ENCODE results near the gene C1QL3. TPM values are rescaled to one million over a fixed set of nuclear protein-coding genes. Genes with fewer than 3 reads are reported as not detected.

C1QL3 gene
- total RNA-seq, 1 donor from 2014 or later: 0.28 TPM

DNA sequence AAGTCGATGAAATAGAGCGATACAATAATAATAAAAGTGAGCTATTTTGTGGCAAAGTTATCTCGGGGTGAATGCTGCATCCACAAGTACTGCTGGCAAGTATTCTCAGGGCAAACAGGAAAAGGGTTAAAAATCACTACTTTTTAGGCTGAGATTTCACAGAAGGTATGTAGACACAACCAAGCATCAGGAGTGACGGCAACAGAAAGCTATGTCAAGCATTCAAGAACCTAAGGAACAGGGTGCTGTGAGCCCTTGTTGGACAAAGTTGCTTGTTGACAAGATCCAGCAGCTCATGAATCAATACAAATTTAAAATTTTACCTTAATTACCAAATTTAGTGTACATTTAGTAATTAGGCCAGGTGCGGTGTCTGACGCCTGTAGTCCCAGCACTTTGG lies 41.2 kb upstream of the C1QL3 start:
- Histone ChIP-seq H3K27me3 (no peaks in the 10 kb centered on the region), H4K20me1 (ENCODE audit: low read depth) (no peaks in the 10 kb centered on the region), H2AFZ (replicated peaks) (no peak overlapping the region), H3K27ac (no peak overlapping the region), H3K4me1 (no peaks in the 10 kb centered on the region), H3K9me3 (ENCODE audit: low read depth) (no peaks in the 10 kb centered on the region), H3F3A (ENCODE audit: low read depth) (no peaks in the 10 kb centered on the region), H3K4me2 (no peak overlapping the region), H3K79me2 (ENCODE audit: low read depth) (no peaks in the 10 kb centered on the region), H3K36me3 (no peaks in the 10 kb centered on the region), H3K9ac (no peak overlapping the region), H3K4me3 (no peak overlapping the region)
- DNase-seq (ENCODE audit: low spot score): no peak
- H3K9me3 Mint-ChIP-seq: no peaks in the 10 kb centered on the region
- no peaks in the 10 kb centered on the region for H3K36me3 Mint-ChIP-seq
- no peaks in the 10 kb centered on the region for H3K27me3 Mint-ChIP-seq (ENCODE audit: insufficient read depth, low read depth)
- no peak overlapping the region for H3K27ac Mint-ChIP-seq
- TF ChIP-seq EZH2 (IDR thresholded peaks at IDR 0.05): no peak
- TF ChIP-seq EZH2phosphoT487 (IDR thresholded peaks at IDR 0.05): no peak
- TF ChIP-seq, protein P1, sequence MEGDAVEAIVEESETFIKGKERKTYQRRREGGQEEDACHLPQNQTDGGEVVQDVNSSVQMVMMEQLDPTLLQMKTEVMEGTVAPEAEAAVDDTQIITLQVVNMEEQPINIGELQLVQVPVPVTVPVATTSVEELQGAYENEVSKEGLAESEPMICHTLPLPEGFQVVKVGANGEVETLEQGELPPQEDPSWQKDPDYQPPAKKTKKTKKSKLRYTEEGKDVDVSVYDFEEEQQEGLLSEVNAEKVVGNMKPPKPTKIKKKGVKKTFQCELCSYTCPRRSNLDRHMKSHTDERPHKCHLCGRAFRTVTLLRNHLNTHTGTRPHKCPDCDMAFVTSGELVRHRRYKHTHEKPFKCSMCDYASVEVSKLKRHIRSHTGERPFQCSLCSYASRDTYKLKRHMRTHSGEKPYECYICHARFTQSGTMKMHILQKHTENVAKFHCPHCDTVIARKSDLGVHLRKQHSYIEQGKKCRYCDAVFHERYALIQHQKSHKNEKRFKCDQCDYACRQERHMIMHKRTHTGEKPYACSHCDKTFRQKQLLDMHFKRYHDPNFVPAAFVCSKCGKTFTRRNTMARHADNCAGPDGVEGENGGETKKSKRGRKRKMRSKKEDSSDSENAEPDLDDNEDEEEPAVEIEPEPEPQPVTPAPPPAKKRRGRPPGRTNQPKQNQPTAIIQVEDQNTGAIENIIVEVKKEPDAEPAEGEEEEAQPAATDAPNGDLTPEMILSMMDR (IDR thresholded peaks at IDR 0.05): no peak
- H3K4me3 Mint-ChIP-seq: no peak overlapping the region
- H3K4me1 Mint-ChIP-seq: no peaks in the 10 kb centered on the region

DNA sequence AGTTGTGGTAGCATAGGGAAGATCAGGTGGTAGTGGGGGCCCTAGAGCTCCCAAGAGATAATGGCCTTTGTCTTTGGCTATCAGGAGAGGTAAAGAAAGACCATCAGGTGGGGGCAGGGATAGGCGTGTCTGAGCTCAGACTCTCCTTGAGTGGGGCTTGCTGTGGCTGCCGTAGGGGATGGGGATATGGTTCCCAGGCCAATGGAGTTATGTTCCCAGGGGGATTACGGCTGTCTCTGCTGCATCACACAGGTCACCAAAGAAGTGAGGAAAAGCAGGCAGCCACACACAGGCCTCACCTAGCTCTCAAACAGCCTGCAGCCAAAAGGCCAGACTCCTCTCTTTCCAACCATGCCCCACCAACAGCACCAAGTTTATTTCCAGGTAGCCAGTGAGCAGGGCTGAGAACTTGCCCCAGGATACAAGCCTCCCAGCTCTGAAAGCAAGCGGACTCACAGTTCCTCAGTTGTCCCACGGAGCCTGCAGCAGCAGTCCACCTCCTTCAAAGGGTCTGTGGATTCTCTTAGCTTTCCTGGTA lies 37.6 kb upstream of the C1QL3 start:
- Mint-ChIP-seq H3K27me3 (ENCODE audit: insufficient read depth, low read depth) (no peaks in the 10 kb centered on the region), H3K27ac (no peak overlapping the region)
- no peaks in the 10 kb centered on the region for H3K79me2 ChIP-seq (ENCODE audit: low read depth)

DNA sequence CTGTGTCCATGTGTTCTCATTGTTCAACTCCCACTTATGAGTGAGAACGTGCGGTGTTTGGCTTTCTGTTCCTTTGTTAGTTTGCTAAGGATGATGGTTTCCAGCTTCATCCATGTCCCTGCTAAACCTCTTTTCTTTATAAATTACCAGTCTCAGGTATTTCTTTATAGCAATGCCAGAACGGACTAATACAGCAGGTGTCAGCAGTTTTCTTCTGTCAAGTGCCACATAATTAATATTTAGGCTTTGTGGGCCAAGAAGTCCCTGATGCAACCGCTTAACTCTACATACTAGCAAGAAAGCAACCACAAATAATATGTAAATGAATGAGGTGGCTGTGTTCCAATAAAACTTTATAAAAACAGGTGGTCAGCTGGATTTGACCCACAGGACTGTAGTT lies 26.3 kb upstream of the C1QL3 start:
- H3F3A ChIP-seq (ENCODE audit: low read depth): no peaks in the 10 kb centered on the region
- no peaks in the 10 kb centered on the region for H3K4me1 ChIP-seq
- Mint-ChIP-seq H3K4me1 (no peaks in the 10 kb centered on the region), H3K36me3 (no peaks in the 10 kb centered on the region), H3K27ac (no peak overlapping the region), H3K9me3 (no peaks in the 10 kb centered on the region), H3K4me3 (no peak overlapping the region), H3K27me3 (ENCODE audit: insufficient read depth, low read depth) (no peaks in the 10 kb centered on the region)
- H4K20me1 ChIP-seq (ENCODE audit: low read depth): no peaks in the 10 kb centered on the region
- H3K36me3 ChIP-seq: no peaks in the 10 kb centered on the region
- no peaks in the 10 kb centered on the region for H3K9me3 ChIP-seq (ENCODE audit: low read depth)
- H3K27ac ChIP-seq: no peak overlapping the region
- H3K79me2 ChIP-seq (ENCODE audit: low read depth): no peaks in the 10 kb centered on the region
- H2AFZ ChIP-seq (replicated peaks): no peak overlapping the region
- no peak overlapping the region for H3K4me3 ChIP-seq
- no peak overlapping the region for H3K9ac ChIP-seq
- no peak for DNase-seq (ENCODE audit: low spot score)
- H3K27me3 ChIP-seq: no peaks in the 10 kb centered on the region
- TF ChIP-seq EZH2 (IDR thresholded peaks at IDR 0.05) (no peak), EZH2phosphoT487 (IDR thresholded peaks at IDR 0.05) (no peak)
- TF ChIP-seq, protein P1 (IDR thresholded peaks at IDR 0.05): no peak
- H3K4me2 ChIP-seq: no peak overlapping the region

More for the DNA sequence above, 37.6 kb upstream of the C1QL3 start:
- Histone ChIP-seq H3K9ac (no peak overlapping the region), H3K4me2 (no peak overlapping the region), H3K4me1 (no peaks in the 10 kb centered on the region), H2AFZ (replicated peaks) (no peak overlapping the region), H3K27ac (no peak overlapping the region), H3K27me3 (no peaks in the 10 kb centered on the region), H3F3A (ENCODE audit: low read depth) (no peaks in the 10 kb centered on the region), H3K4me3 (no peak overlapping the region), H3K36me3 (no peaks in the 10 kb centered on the region), H4K20me1 (ENCODE audit: low read depth) (no peaks in the 10 kb centered on the region), H3K9me3 (ENCODE audit: low read depth) (no peaks in the 10 kb centered on the region)
- no peak for TF ChIP-seq EZH2phosphoT487 (IDR thresholded peaks at IDR 0.05)
- no peak for TF ChIP-seq EZH2 (IDR thresholded peaks at IDR 0.05)
- TF ChIP-seq, protein P1 (IDR thresholded peaks at IDR 0.05): no peak
- no peak overlapping the region for H3K4me3 Mint-ChIP-seq
- no peaks in the 10 kb centered on the region for H3K9me3 Mint-ChIP-seq
- H3K36me3 Mint-ChIP-seq: no peaks in the 10 kb centered on the region
- H3K4me1 Mint-ChIP-seq: no peaks in the 10 kb centered on the region
- DNase-seq (ENCODE audit: low spot score): no peak
